ENCODE data around the gene CRYL1.

- TF ChIP-seq RAD21 (IDR thresholded peaks at IDR 0.05; ENCODE audit: low read length): no peak
- TF ChIP-seq, protein P1, sequence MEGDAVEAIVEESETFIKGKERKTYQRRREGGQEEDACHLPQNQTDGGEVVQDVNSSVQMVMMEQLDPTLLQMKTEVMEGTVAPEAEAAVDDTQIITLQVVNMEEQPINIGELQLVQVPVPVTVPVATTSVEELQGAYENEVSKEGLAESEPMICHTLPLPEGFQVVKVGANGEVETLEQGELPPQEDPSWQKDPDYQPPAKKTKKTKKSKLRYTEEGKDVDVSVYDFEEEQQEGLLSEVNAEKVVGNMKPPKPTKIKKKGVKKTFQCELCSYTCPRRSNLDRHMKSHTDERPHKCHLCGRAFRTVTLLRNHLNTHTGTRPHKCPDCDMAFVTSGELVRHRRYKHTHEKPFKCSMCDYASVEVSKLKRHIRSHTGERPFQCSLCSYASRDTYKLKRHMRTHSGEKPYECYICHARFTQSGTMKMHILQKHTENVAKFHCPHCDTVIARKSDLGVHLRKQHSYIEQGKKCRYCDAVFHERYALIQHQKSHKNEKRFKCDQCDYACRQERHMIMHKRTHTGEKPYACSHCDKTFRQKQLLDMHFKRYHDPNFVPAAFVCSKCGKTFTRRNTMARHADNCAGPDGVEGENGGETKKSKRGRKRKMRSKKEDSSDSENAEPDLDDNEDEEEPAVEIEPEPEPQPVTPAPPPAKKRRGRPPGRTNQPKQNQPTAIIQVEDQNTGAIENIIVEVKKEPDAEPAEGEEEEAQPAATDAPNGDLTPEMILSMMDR (conservative IDR thresholded peaks at IDR 0.05; ENCODE audit: low read depth, low read length): no peak
- TF ChIP-seq RCOR1 (IDR thresholded peaks at IDR 0.05; ENCODE audit: insufficient replicate concordance, low read length): no peak
- TF ChIP-seq, protein P2, sequence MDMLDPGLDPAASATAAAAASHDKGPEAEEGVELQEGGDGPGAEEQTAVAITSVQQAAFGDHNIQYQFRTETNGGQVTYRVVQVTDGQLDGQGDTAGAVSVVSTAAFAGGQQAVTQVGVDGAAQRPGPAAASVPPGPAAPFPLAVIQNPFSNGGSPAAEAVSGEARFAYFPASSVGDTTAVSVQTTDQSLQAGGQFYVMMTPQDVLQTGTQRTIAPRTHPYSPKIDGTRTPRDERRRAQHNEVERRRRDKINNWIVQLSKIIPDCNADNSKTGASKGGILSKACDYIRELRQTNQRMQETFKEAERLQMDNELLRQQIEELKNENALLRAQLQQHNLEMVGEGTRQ (IDR thresholded peaks at IDR 0.05; ENCODE audit: low read depth, low read length): no peak
- TF ChIP-seq CEBPB (IDR thresholded peaks at IDR 0.05; ENCODE audit: low read depth, low read length): no peak
- no peak for TF ChIP-seq MAZ (IDR thresholded peaks at IDR 0.05; ENCODE audit: borderline replicate concordance, low read depth, low read length)
- no peak for TF ChIP-seq BHLHE40 (IDR thresholded peaks at IDR 0.05; ENCODE audit: low read depth, low read length)
These were observed 28.5 kb downstream of the CRYL1 start for GRCh38 chr13:20497006-20497775.
